HepG2 (cell line): Measurements from ENCODE around the gene CHD9. TPM values are rescaled to one million over a fixed set of nuclear protein-coding genes. Genes with fewer than 3 reads are reported as not detected.

Source experiments
- ARNTL ChIP-seq: sonication (generic); formaldehyde crosslinking; IDR thresholded peaks from 2 replicates; pipeline ENCODE4 v1.4.0; 2020; ENCODE audit warnings: mild to moderate bottlenecking, missing genetic modification reagents
- ASH2L ChIP-seq: fragments of 300-600, 200-600 bp; sonication (generic); IDR thresholded peaks from 2 replicates; pipeline ENCODE4 v1.7.0; 2017; ENCODE audit warnings: low read depth, mild to moderate bottlenecking, moderate library complexity, mixed read lengths, low read length; ENCODE audit not compliant: insufficient read length
- DNMT1 ChIP-seq: sonication (generic); formaldehyde crosslinking; IDR thresholded peaks from 2 replicates; pipeline ENCODE4 v1.5.1; 2020; ENCODE audit warnings: mild to moderate bottlenecking, missing genetic modification reagents
- GATAD2A ChIP-seq: IDR thresholded peaks from 2 replicates; pipeline ENCODE4 v1.6.1; 2016
- MBNL3 ChIP-seq: fragments of 250-450 bp; sonication (Bioruptor Pico); conservative IDR thresholded peaks from 2 replicates; pipeline ENCODE4 v1.8.0; 2022; ENCODE audit warnings: mild to moderate bottlenecking, inconsistent platforms
- MXD1 ChIP-seq: sonication (generic); formaldehyde crosslinking; IDR thresholded peaks from 2 replicates; pipeline ENCODE4 v1.4.0; 2020; ENCODE audit warnings: mild to moderate bottlenecking, missing genetic modification reagents
- MXD3 ChIP-seq: IDR thresholded peaks from 2 replicates; pipeline ENCODE4 v1.6.1; 2016; ENCODE audit warnings: mild to moderate bottlenecking, missing biosample characterization, missing genetic modification reagents
- NCOR1 ChIP-seq: fragments of 200-600 bp; sonication (generic); IDR thresholded peaks from 2 replicates; pipeline ENCODE4 v1.7.0; 2017; ENCODE audit warnings: antibody characterized with exemption, low read length, borderline replicate concordance
- PAWR ChIP-seq: sonication (generic); formaldehyde crosslinking; IDR thresholded peaks from 2 replicates; pipeline ENCODE4 v1.4.0; 2020; ENCODE audit warnings: missing genetic modification reagents, mild to moderate bottlenecking, borderline replicate concordance
- PCBP2 ChIP-seq: fragments of 200-400 bp; formaldehyde crosslinking; optimal IDR thresholded peaks from 2 replicates; pipeline ENCODE3; 2018; ENCODE audit warnings: low read length, low read depth; ENCODE audit not compliant: poor library complexity, severe bottlenecking
- POLR2G ChIP-seq: fragments of 200-400 bp; formaldehyde crosslinking; IDR thresholded peaks from 2 replicates; pipeline ENCODE4 v1.6.1; 2018; ENCODE audit warnings: mild to moderate bottlenecking, low read depth, low read length, moderate library complexity
- SCMH1 ChIP-seq: sonication (generic); formaldehyde crosslinking; IDR thresholded peaks from 2 replicates; pipeline ENCODE4 v1.9.0; 2021; ENCODE audit warnings: missing genetic modification reagents, mild to moderate bottlenecking, borderline replicate concordance
- SIX4 ChIP-seq: sonication (generic); formaldehyde crosslinking; IDR thresholded peaks from 2 replicates; pipeline ENCODE4 v1.4.0; 2020; ENCODE audit warnings: missing genetic modification reagents
- SNRNP70 ChIP-seq: fragments of 200-400 bp; formaldehyde crosslinking; IDR thresholded peaks from 2 replicates; pipeline ENCODE4 v1.6.1; 2017; ENCODE audit warnings: mild to moderate bottlenecking, low read depth, low read length, moderate library complexity
- SSRP1 ChIP-seq: IDR thresholded peaks from 2 replicates; pipeline ENCODE4 v1.6.1; 2016; ENCODE audit warnings: control low read depth
- ZBTB3 ChIP-seq: sonication (generic); formaldehyde crosslinking; IDR thresholded peaks from 2 replicates; pipeline ENCODE4 v1.4.0; 2020; ENCODE audit warnings: low read depth, mild to moderate bottlenecking, moderate library complexity, missing genetic modification reagents, borderline replicate concordance
- ZBTB37 ChIP-seq: sonication (generic); formaldehyde crosslinking; IDR thresholded peaks from 2 replicates; pipeline ENCODE4 v1.4.0; 2020; ENCODE audit warnings: mild to moderate bottlenecking, missing genetic modification reagents
- ZNF256 ChIP-seq: sonication (generic); formaldehyde crosslinking; conservative IDR thresholded peaks from 2 replicates; pipeline ENCODE4 v1.4.0; 2020; ENCODE audit warnings: missing genetic modification reagents
- ZNF3 ChIP-seq: IDR thresholded peaks from 2 replicates; pipeline ENCODE4 v1.7.0; 2017; ENCODE audit warnings: inconsistent platforms
- ZNF335 ChIP-seq: sonication (generic); formaldehyde crosslinking; IDR thresholded peaks from 2 replicates; pipeline ENCODE4 v1.4.0; 2020; ENCODE audit warnings: missing genetic modification reagents
- ZNF362 ChIP-seq: sonication (generic); formaldehyde crosslinking; IDR thresholded peaks from 2 replicates; pipeline ENCODE4 v1.4.0; 2020; ENCODE audit warnings: missing genetic modification reagents, mild to moderate bottlenecking, borderline replicate concordance
- ZNF564 ChIP-seq: sonication (generic); formaldehyde crosslinking; IDR thresholded peaks from 2 replicates; pipeline ENCODE4 v1.8.1; 2023; ENCODE audit warnings: mild to moderate bottlenecking, missing genetic modification reagents
- ZNF569 ChIP-seq: sonication (generic); formaldehyde crosslinking; IDR thresholded peaks from 2 replicates; pipeline ENCODE4 v1.5.0; 2020; ENCODE audit warnings: mild to moderate bottlenecking, missing genetic modification reagents, moderate library complexity, borderline replicate concordance
- ZNF598 ChIP-seq: sonication (generic); formaldehyde crosslinking; IDR thresholded peaks from 2 replicates; pipeline ENCODE4 v1.5.1; 2020; ENCODE audit warnings: mild to moderate bottlenecking, missing genetic modification reagents, borderline replicate concordance
- ZNF607 ChIP-seq: sonication (generic); formaldehyde crosslinking; IDR thresholded peaks from 2 replicates; pipeline ENCODE4 v1.5.1; 2020; ENCODE audit warnings: missing genetic modification reagents, mild to moderate bottlenecking, borderline replicate concordance
- ZNF850 ChIP-seq: sonication (generic); formaldehyde crosslinking; conservative IDR thresholded peaks from 2 replicates; pipeline ENCODE4 v1.9.0; 2021; ENCODE audit warnings: mild to moderate bottlenecking, missing genetic modification reagents
- ZSCAN25 ChIP-seq: sonication (generic); formaldehyde crosslinking; IDR thresholded peaks from 2 replicates; pipeline ENCODE4 v1.8.0; 2022; ENCODE audit warnings: mild to moderate bottlenecking, missing genetic modification reagents
- ZSCAN9 ChIP-seq: IDR thresholded peaks from 2 replicates; pipeline ENCODE4 v1.6.1; 2016; ENCODE audit warnings: borderline replicate concordance
- polyA plus RNA-seq, 8 experiments: library from polyadenylated mRNA; depleted of rRNA in 3 of 8; stranded (reverse) in 7 of 8; unstranded in 1 of 8; fragments of >200 nt; fragmentation: Illumina TruSeq in 4 of 8; extraction: Trizol in 4 of 8; gene quantifications; 2 replicates each; pipeline versions ENCODE4 v1.2.1 to v1.2.3, GENCODE V29; 2011 to 2016; ENCODE audit warnings: low read depth in 4 of 8, missing spikeins in 1 of 8, mixed read lengths in 1 of 8; ENCODE audit not compliant: insufficient read depth in 1 of 8
- total RNA-seq, 5 experiments: library from RNA; depleted of rRNA; stranded (reverse); fragments of >200 nt; fragmentation: Illumina TruSeq; extraction: Trizol; gene quantifications; 2 replicates each; pipeline ENCODE4 v1.2.3, GENCODE V29; 2016; ENCODE audit warnings: low read depth in 1 of 5

Gene CHD9
- total and polyA plus RNA-seq, 2 of the 13 experiments (the other 11 are each of a cell fraction or from before 2014, with no cell fraction given): 23.4 to 27.7 TPM

- 0 out of 2 replicates have a peak, but pooled peaks have one; percentile 57 for TF ChIP-seq MXD3 (CRISPR knock-in tag)
- TF ChIP-seq MXD1 (CRISPR knock-in tag): peak; percentile 80; the same call in 1 of the 2 replicates
- peak; percentile 65; the same call in 1 of the 2 replicates for TF ChIP-seq ARNTL (CRISPR knock-in tag)
- TF ChIP-seq DNMT1 (CRISPR knock-in tag): no peak
- no peak for TF ChIP-seq ZNF569 (CRISPR knock-in tag)
- TF ChIP-seq PCBP2: peak; percentile 44
- TF ChIP-seq ZNF564: no peak
- peak; percentile 69 for TF ChIP-seq GATAD2A (CRISPR knock-in tag)
- TF ChIP-seq NCOR1: no peak; the same call in 1 of the 2 replicates
- TF ChIP-seq POLR2G: peak; percentile 83
- TF ChIP-seq ZNF362 (CRISPR knock-in tag): no peak; the same call in 1 of the 2 replicates
- TF ChIP-seq ZNF3 (CRISPR knock-in tag): no peak
- TF ChIP-seq SCMH1: no peak
- TF ChIP-seq ZSCAN25 (CRISPR knock-in tag): no peak; the same call in 1 of the 2 replicates
- no peak for TF ChIP-seq ZNF256 (CRISPR knock-in tag)
- TF ChIP-seq ZBTB37 (CRISPR knock-in tag): no peak
- no peak for TF ChIP-seq SNRNP70
- TF ChIP-seq ZBTB3: no peak
- no peak for TF ChIP-seq ZNF850 (CRISPR knock-in tag)
- peak; percentile 85 for TF ChIP-seq ASH2L
- no peak for TF ChIP-seq ZNF335 (CRISPR knock-in tag)
- no peak for TF ChIP-seq MBNL3 (CRISPR knock-in tag)
- no peak for TF ChIP-seq SSRP1 (CRISPR knock-in tag)
- peak; percentile 47; the same call in 1 of the 2 replicates for TF ChIP-seq SIX4 (CRISPR knock-in tag)
- no peak for TF ChIP-seq ZNF598 (CRISPR knock-in tag)
- TF ChIP-seq PAWR (CRISPR knock-in tag): no peak
- peak; percentile 10; the same call in 1 of the 2 replicates for TF ChIP-seq ZNF607 (CRISPR knock-in tag)
- no peak for TF ChIP-seq ZSCAN9 (CRISPR knock-in tag)
Measured at GRCh38 chr16:53099318-53100130, 44.7 kb downstream of the CHD9 start (continued).
